ENCODE results near the gene CHD1. TPM values are rescaled to one million over a fixed set of nuclear protein-coding genes. Genes with fewer than 3 reads are reported as not detected.

The CHD1 gene
- total RNA-seq, 1 experiment from 2014 or later = 41.8 TPM

GRCh38 chr5:98909363-98909762 lies 19.4 kb downstream of the CHD1 start:
- Mint-ChIP-seq H3K4me3 (no peak overlapping the region), H3K27ac (no peak overlapping the region), H3K4me1 (peaks cover 32% of the 10 kb centered on the region), H3K36me3 (peaks cover 8% of the 10 kb centered on the region), H3K27me3 (ENCODE audit: low read depth) (no peaks in the 10 kb centered on the region), H3K9me3 (no peaks in the 10 kb centered on the region)
- ChIA-PET CTCF (interaction anchor here (0.6 kb wide), 1 partner anchor 123 kb away, joined by 3 read pairs; no protein-coding TSS in a partner anchor), POLR2A (interaction anchor here (0.9 kb wide), 1 partner anchor 20 kb away, joined by 3 read pairs; no protein-coding TSS in a partner anchor)
- TF ChIP-seq IRF2 (CRISPR knock-in tag; IDR thresholded peaks at IDR 0.05; ENCODE audit: borderline replicate concordance, low read depth) (no peak), ZNF423 (CRISPR knock-in tag; IDR thresholded peaks at IDR 0.05) (no peak), SMAD4 (CRISPR knock-in tag; IDR thresholded peaks at IDR 0.05) (no peak), ZNF263 (CRISPR knock-in tag; IDR thresholded peaks at IDR 0.05; ENCODE audit: low read depth) (no peak), NR1H2 (CRISPR knock-in tag; IDR thresholded peaks at IDR 0.05) (no peak), HMGXB4 (CRISPR knock-in tag; IDR thresholded peaks at IDR 0.05) (no peak), ERG (CRISPR knock-in tag; IDR thresholded peaks at IDR 0.05) (no peak), MAX (CRISPR knock-in tag; IDR thresholded peaks at IDR 0.05) (no peak), AR (CRISPR knock-in tag; IDR thresholded peaks at IDR 0.05) (no peak), NFE2L1 (CRISPR knock-in tag; IDR thresholded peaks at IDR 0.05) (no peak), SMAD3 (CRISPR knock-in tag; IDR thresholded peaks at IDR 0.05; ENCODE audit: borderline replicate concordance) (no peak), PREB (CRISPR knock-in tag; IDR thresholded peaks at IDR 0.05; ENCODE audit: borderline replicate concordance) (no peak), USF2 (CRISPR knock-in tag; IDR thresholded peaks at IDR 0.05) (no peak), MYBL2 (CRISPR knock-in tag; IDR thresholded peaks at IDR 0.05) (no peak)
- ATAC-seq = no peak
- no peak for DNase-seq (ENCODE audit: low spot score)

GRCh38 chr5:98907951-98908350 lies 20.9 kb downstream of the CHD1 start:
- Mint-ChIP-seq H3K36me3 (peaks cover 20% of the 10 kb centered on the region), H3K27ac (peak overlapping the region; percentile 52; the same call in 1 of the 2 replicates), H3K9me3 (no peaks in the 10 kb centered on the region), H3K27me3 (ENCODE audit: low read depth) (no peaks in the 10 kb centered on the region), H3K4me3 (no peak overlapping the region), H3K4me1 (peaks cover 32% of the 10 kb centered on the region)
- ChIA-PET POLR2A (no interaction called here), CTCF (no interaction called here)
- DNase-seq (ENCODE audit: low spot score) (no peak), ATAC-seq (peak; percentile 28; the same call in 1 of the 2 replicates)
- TF ChIP-seq SOX15 (CRISPR knock-in tag; IDR thresholded peaks at IDR 0.05) (no peak), ATF6 (CRISPR knock-in tag; IDR thresholded peaks at IDR 0.05) (no peak), HMGXB4 (CRISPR knock-in tag; IDR thresholded peaks at IDR 0.05) (no peak), ATF3 (CRISPR knock-in tag; conservative IDR thresholded peaks at IDR 0.05) (no peak), GABPB1 (CRISPR knock-in tag; IDR thresholded peaks at IDR 0.05) (no peak), KAT7 (CRISPR knock-in tag; IDR thresholded peaks at IDR 0.05; ENCODE audit: borderline replicate concordance) (no peak)

Measured in WTC11 (cell line).